Left forelimb (tissue), 1 donor: ENCODE measurements around the gene GLIS1.

Experiments
- DNase-seq: peaks from one replicate; pipeline ENCODE4 v3.0.0-alpha.2; 2018; ENCODE audit warnings: low spot score

Gene GLIS1

GRCh38 chr1:53693773-53694717 lies 44.9 kb downstream of the GLIS1 start:
- DNase-seq = no peak

- DNase-seq = no peak
Observed at GRCh38 chr1:53693339-53693738, 45.6 kb downstream of the GLIS1 start.

GRCh38 chr1:53691326-53691725 lies 47.6 kb downstream of the GLIS1 start:
- no peak for DNase-seq

GRCh38 chr1:53690411-53690810 lies 48.6 kb downstream of the GLIS1 start:
- no peak for DNase-seq

GRCh38 chr1:53689736-53690326 lies 49.1 kb downstream of the GLIS1 start:
- DNase-seq = no peak

- DNase-seq = no peak
Observed at GRCh38 chr1:53689223-53689622, 49.7 kb downstream of the GLIS1 start.

- DNase-seq = no peak
Observed at GRCh38 chr1:53688381-53689102, 50.4 kb downstream of the GLIS1 start.

- no peak for DNase-seq
Observed at GRCh38 chr1:53687901-53688300, 51.1 kb downstream of the GLIS1 start.

GRCh38 chr1:53687426-53687825 lies 51.5 kb downstream of the GLIS1 start:
- DNase-seq = no peak

GRCh38 chr1:53686965-53687267 lies 52.0 kb downstream of the GLIS1 start:
- no peak for DNase-seq

GRCh38 chr1:53686091-53686964 lies 52.6 kb downstream of the GLIS1 start:
- no peak for DNase-seq

- DNase-seq = no peak
Observed at GRCh38 chr1:53685272-53686051, 53.5 kb downstream of the GLIS1 start.

GRCh38 chr1:53684741-53685140 lies 54.2 kb downstream of the GLIS1 start:
- no peak for DNase-seq

GRCh38 chr1:53683986-53684740 lies 54.8 kb downstream of the GLIS1 start:
- DNase-seq = no peak

- no peak for DNase-seq
Observed at GRCh38 chr1:53682881-53683280, 56.1 kb downstream of the GLIS1 start.

- no peak for DNase-seq
Observed at GRCh38 chr1:53681977-53682685, 56.8 kb downstream of the GLIS1 start.

- DNase-seq = no peak
Observed at GRCh38 chr1:53681351-53681976, 57.5 kb downstream of the GLIS1 start.

- DNase-seq = no peak
Observed at GRCh38 chr1:53680868-53681267, 58.1 kb downstream of the GLIS1 start.
